Activated T-cell treated with anti-CD3 and anti-CD28 coated beads, Interleukin-2, amount 50 U/mL, for 1 hour (primary cell): ENCODE measurements around the gene ST7.

Experiments used
- DNase-seq: peaks from one replicate; pipeline ENCODE4 v3.0.0-alpha.2; 2020

ST7 gene

GRCh38 chr7:117134889-117135552 is 181.7 kb downstream of the ST7 start:
- DNase-seq = no peak

GRCh38 chr7:117135553-117135891 is 182.2 kb downstream of the ST7 start:
- no peak for DNase-seq

GRCh38 chr7:117137868-117138267 is 184.6 kb downstream of the ST7 start:
- no peak for DNase-seq

GRCh38 chr7:117138495-117138894 is 185.2 kb downstream of the ST7 start:
- DNase-seq = no peak

- DNase-seq = no peak
Observed at GRCh38 chr7:117138981-117139380, 185.7 kb downstream of the ST7 start.

GRCh38 chr7:117139397-117139984 is 186.2 kb downstream of the ST7 start:
- DNase-seq = no peak

- no peak for DNase-seq
Observed at GRCh38 chr7:117140921-117141320, 187.6 kb downstream of the ST7 start.

- no peak for DNase-seq
Observed at GRCh38 chr7:117143066-117143465, 189.8 kb downstream of the ST7 start.

- DNase-seq = no peak
Observed at GRCh38 chr7:117143580-117143979, 190.3 kb downstream of the ST7 start.

GRCh38 chr7:117145333-117145732 is 192.0 kb downstream of the ST7 start:
- no peak for DNase-seq

GRCh38 chr7:117146059-117146458 is 192.8 kb downstream of the ST7 start:
- no peak for DNase-seq

GRCh38 chr7:117146511-117146910 is 193.2 kb downstream of the ST7 start:
- no peak for DNase-seq

- no peak for DNase-seq
Observed at GRCh38 chr7:117148971-117149370, 195.7 kb downstream of the ST7 start.

GRCh38 chr7:117149692-117150091 is 196.4 kb downstream of the ST7 start:
- no peak for DNase-seq

- no peak for DNase-seq
Observed at GRCh38 chr7:117152213-117153007, 199.1 kb downstream of the ST7 start.

GRCh38 chr7:117153016-117153545 is 199.8 kb downstream of the ST7 start:
- DNase-seq = no peak

- no peak for DNase-seq
Observed at GRCh38 chr7:117154721-117155120, 201.4 kb downstream of the ST7 start.

- DNase-seq = no peak
Observed at GRCh38 chr7:117155694-117156093, 202.4 kb downstream of the ST7 start.

- no peak for DNase-seq
Observed at GRCh38 chr7:117157241-117158209, 204.2 kb downstream of the ST7 start.

- DNase-seq = no peak
Observed at GRCh38 chr7:117158941-117159697, 205.8 kb downstream of the ST7 start.

GRCh38 chr7:117163101-117163500 is 209.8 kb downstream of the ST7 start:
- no peak for DNase-seq

GRCh38 chr7:117164620-117165019 is 211.3 kb downstream of the ST7 start:
- DNase-seq = no peak
